Uterus (tissue), 4 donors: ENCODE results near the gene NLGN1. TPM values are rescaled to one million over a fixed set of nuclear protein-coding genes. Genes with fewer than 3 reads are reported as not detected.
A peak's percentile ranks its signal among the peaks of the same experiment; 100 is the strongest.

ENCODE experiments used
- DNase-seq, 2 donors: peaks; one replicate each; pipeline ENCODE4 v3.0.0-alpha.2; 2019 to 2020
- H3K27ac ChIP-seq, 2 donors: fragments of 200-600 bp; sonication (generic); 1 replicate in 1 of 2; 2 replicates in 1 of 2; pipeline ENCODE4 v1.5.1; 2016 to 2018
- H3K27me3 ChIP-seq, 2 donors: fragments of 200-600 bp; sonication (generic); one replicate each; pipeline ENCODE4 v1.5.1; 2018 to 2019; ENCODE audit warnings: control low read depth in 1 of 2
- H3K36me3 ChIP-seq, 2 donors: fragments of 200-600 bp; sonication (generic); one replicate each; pipeline ENCODE4 v1.5.1; 2019; ENCODE audit warnings: control low read depth in 1 of 2
- H3K4me1 ChIP-seq, 2 donors: fragments of 200-600 bp; sonication (generic); one replicate each; pipeline ENCODE4 v1.5.1; 2018 to 2019; ENCODE audit warnings: control low read depth in 1 of 2
- H3K4me3 ChIP-seq, 2 donors: fragments of 200-600 bp; sonication (generic); 1 replicate in 1 of 2; 2 replicates in 1 of 2; pipeline ENCODE4 v1.5.1; 2018 to 2019; ENCODE audit warnings: mild to moderate bottlenecking in 1 of 2
- H3K9me3 ChIP-seq, 2 donors: fragments of 200-600 bp; sonication (generic); one replicate each; pipeline ENCODE4 v1.5.1; 2019; ENCODE audit warnings: control low read depth in 1 of 2
- CTCF ChIP-seq, 4 experiments: fragments of 200-600 bp in 2 of 4; fragments of 450-650 bp in 2 of 4; sonication (generic) in 2 of 4; IDR thresholded peaks; one replicate each; pipeline ENCODE4 v1.5.1; 2016 to 2019; ENCODE audit warnings: antibody characterized with exemption in 4 of 4, mild to moderate bottlenecking in 2 of 4, moderate library complexity in 1 of 4
- POLR2A ChIP-seq, 2 donors: fragments of 450-650 bp; IDR thresholded peaks; one replicate each; pipeline ENCODE4 v1.6.1; 2016; ENCODE audit warnings: antibody characterized with exemption in 2 of 2, mild to moderate bottlenecking in 1 of 2, moderate library complexity in 1 of 2
- intact Hi-C: fragments of 100-400 bp; cut with DNase I; formaldehyde crosslinking; loops from one replicate; pipeline ENCODE4 v1.15.1; 2023; ENCODE audit warnings: low total_unique reads
- total RNA-seq, 4 donors: library from RNA; depleted of rRNA in 3 of 4; stranded (reverse); fragments of >200 nt in 3 of 4; gene quantifications; one replicate each; pipeline versions ENCODE4 v1.1.0 to v1.2.4, GENCODE V29; 2014 to 2023
- donor health status: DM: yes; HTN: yes; CAD: no.

Gene NLGN1
- total RNA-seq, 4 donors from 2014 or later = 3.6 to 44.8 (median 9.8) TPM

- DNase-seq = no peak
- peak in 1 of 4 experiments; percentile 9 for TF ChIP-seq CTCF (IDR thresholded peaks at IDR 0.05)
- TF ChIP-seq POLR2A (IDR thresholded peaks at IDR 0.05) = no peak
- Histone ChIP-seq H3K4me1 (no peaks in the 10 kb centered on the region), H3K4me3 (no peak overlapping the region), H3K36me3 (no peaks in the 10 kb centered on the region), H3K27ac (no peak overlapping the region), H3K9me3 (no peaks in the 10 kb centered on the region), H3K27me3 (no peaks in the 10 kb centered on the region)
- intact Hi-C loops = no loop called here
These were observed 335.6 kb downstream of the NLGN1 start for GRCh38 chr3:173733029-173733652.

- TF ChIP-seq CTCF (IDR thresholded peaks at IDR 0.05) (no peak), POLR2A (IDR thresholded peaks at IDR 0.05) (no peak)
- intact Hi-C loops = no loop called here
- no peak for DNase-seq
These were observed 336.9 kb downstream of the NLGN1 start for GRCh38 chr3:173734473-173734872.

GRCh38 chr3:173734895-173735294 is 337.4 kb downstream of the NLGN1 start:
- no peak for TF ChIP-seq POLR2A (IDR thresholded peaks at IDR 0.05)
- intact Hi-C loops = no loop called here
- no peaks in the 10 kb centered on the region for H3K9me3 ChIP-seq
- no peaks in the 10 kb centered on the region for H3K36me3 ChIP-seq
- no peak overlapping the region for H3K4me3 ChIP-seq
- no peak overlapping the region for H3K27ac ChIP-seq
- H3K27me3 ChIP-seq = no peaks in the 10 kb centered on the region
- DNase-seq = no peak
- no peaks in the 10 kb centered on the region for H3K4me1 ChIP-seq

More at GRCh38 chr3:173734473-173734872, 336.9 kb downstream of the NLGN1 start:
- Histone ChIP-seq H3K27me3 (no peaks in the 10 kb centered on the region), H3K4me3 (no peak overlapping the region), H3K36me3 (no peaks in the 10 kb centered on the region), H3K27ac (no peak overlapping the region), H3K9me3 (no peaks in the 10 kb centered on the region), H3K4me1 (no peaks in the 10 kb centered on the region)

- DNase-seq = no peak
- intact Hi-C loops = no loop called here
- H3K27me3 ChIP-seq = no peaks in the 10 kb centered on the region
- TF ChIP-seq POLR2A (IDR thresholded peaks at IDR 0.05) = no peak
- no peak for TF ChIP-seq CTCF (IDR thresholded peaks at IDR 0.05)
- no peaks in the 10 kb centered on the region for H3K9me3 ChIP-seq
- H3K36me3 ChIP-seq = no peaks in the 10 kb centered on the region
- H3K4me3 ChIP-seq = no peak overlapping the region
- H3K4me1 ChIP-seq = no peaks in the 10 kb centered on the region
- H3K27ac ChIP-seq = no peak overlapping the region
These were observed 338.3 kb downstream of the NLGN1 start for GRCh38 chr3:173735841-173736240.

GRCh38 chr3:173737167-173737808 is 339.7 kb downstream of the NLGN1 start:
- TF ChIP-seq CTCF (IDR thresholded peaks at IDR 0.05) (no peak), POLR2A (IDR thresholded peaks at IDR 0.05) (no peak)
- Histone ChIP-seq H3K4me1 (no peaks in the 10 kb centered on the region), H3K4me3 (no peak overlapping the region), H3K9me3 (no peaks in the 10 kb centered on the region), H3K27me3 (no peaks in the 10 kb centered on the region), H3K27ac (no peak overlapping the region), H3K36me3 (no peaks in the 10 kb centered on the region)
- no peak for DNase-seq
- intact Hi-C loops = no loop called here
